Islet precursor cell (in vitro differentiated cells): ENCODE results near the gene KRT78.

ENCODE experiments used
- DNase-seq: peaks from one replicate; pipeline ENCODE4 v3.0.0-alpha.2; 2018

The KRT78 gene

DNA sequence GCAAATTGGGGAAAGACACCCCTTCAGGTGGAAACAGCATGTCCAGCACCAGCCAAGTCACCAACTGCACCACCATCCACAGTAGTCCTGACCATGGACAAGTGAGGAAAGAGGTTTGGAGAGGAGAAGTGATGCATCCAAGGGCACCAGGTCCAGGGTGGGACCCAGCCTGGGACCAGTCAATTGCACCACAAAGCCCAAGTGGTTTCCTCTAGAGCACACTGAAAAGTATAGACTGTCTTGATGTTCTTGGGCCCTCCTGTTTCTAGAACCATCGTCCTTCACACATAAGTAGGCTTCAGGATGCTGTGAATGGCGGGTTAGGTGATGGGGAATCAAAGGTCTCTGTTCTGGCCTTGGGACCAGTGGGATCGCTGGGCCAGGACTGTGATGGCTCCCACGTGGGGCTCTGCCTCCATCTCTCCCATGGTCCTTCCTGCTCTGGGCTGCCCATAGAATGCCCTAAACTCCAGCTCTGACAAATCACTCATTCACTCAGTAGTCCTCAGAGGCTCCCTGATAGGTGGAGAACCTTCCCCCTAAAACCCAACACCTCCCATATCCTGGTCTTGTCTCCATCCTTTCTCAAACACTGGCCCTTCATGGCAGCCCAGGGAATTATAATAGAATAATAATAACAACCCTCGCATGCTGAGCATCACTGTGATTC, 23.9 kb downstream of the KRT78 start:
- DNase-seq, result no peak

DNA sequence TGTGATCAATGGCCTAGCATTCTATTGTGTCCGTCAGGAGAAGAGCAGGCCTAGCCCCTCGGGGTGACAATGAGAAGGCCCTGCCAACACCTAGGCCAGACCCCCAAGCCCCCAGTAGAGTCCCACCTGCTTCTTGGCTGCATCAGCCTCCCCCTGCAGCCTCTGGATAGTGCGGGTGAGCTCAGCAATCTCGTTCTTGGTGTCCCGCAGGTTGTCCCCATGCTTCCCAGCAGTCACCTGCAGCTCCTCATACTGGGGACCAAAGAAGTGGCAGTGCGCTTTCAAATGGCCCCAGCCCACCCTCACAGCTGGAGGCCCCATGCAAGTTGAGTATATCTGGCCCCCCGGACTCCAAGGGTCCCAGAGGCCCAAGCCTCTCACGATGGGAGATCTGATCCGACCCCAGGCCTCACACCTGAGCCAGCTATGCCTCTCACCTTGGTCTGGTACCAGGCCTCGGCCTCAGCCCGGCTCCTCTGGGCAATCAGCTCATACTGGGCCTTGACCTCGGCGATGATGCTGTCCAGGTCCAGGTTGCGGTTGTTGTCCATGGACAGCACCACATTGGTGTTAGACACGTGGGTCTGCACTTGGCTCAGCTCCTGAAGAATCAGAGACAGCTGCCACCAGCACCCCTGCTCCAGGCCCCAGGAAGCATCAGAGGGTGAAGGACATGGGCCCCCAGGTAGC, 24.9 kb downstream of the KRT78 start:
- DNase-seq, result no peak

- DNase-seq, result no peak
Observed at GRCh38 chr12:52822771-52823510, 25.9 kb downstream of the KRT78 start.

DNA sequence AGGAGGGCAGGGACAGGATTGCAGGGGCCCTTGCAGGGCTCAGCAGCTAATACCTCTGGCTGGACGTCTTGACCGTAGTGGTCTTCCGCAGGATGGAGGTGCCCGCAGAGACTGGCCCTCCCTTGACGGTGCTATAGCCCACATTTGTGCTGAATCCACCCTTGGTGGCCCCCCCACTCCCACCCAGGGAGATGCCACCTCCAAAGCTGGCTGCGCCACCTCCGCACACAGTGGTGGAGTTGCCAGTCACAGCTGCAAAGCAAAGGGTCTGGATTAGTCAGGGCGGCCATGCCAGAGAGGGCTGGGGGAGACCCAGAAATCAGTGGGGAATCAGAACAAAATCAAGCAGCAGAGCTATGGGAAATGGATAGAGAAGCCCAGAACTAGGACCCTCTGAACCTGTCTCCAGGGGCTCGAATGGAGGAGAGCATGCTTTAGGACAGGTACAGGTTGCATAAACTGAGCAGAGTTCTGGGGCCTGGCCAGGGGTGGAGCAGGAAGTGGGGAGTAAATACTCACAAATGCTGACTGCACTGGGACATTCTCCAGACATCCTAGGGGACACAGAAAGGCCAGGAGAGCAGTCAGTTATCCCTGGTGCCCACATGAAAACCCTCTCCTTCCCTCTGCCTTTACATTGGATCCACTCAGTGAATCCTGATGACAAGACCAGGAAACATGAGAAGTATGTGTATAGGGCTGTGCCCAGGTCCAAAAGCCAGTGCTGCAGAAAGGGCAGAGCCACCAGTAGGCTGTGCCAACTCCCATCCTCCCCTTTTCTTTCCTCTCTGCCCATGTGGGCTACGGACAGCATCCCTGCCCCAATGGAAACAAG, 26.8 kb downstream of the KRT78 start:
- DNase-seq, result no peak

- no peak for DNase-seq
Observed at GRCh38 chr12:52821071-52821730, 27.6 kb downstream of the KRT78 start.

- DNase-seq, result no peak
Observed at GRCh38 chr12:52820521-52820920, 28.3 kb downstream of the KRT78 start.

DNA sequence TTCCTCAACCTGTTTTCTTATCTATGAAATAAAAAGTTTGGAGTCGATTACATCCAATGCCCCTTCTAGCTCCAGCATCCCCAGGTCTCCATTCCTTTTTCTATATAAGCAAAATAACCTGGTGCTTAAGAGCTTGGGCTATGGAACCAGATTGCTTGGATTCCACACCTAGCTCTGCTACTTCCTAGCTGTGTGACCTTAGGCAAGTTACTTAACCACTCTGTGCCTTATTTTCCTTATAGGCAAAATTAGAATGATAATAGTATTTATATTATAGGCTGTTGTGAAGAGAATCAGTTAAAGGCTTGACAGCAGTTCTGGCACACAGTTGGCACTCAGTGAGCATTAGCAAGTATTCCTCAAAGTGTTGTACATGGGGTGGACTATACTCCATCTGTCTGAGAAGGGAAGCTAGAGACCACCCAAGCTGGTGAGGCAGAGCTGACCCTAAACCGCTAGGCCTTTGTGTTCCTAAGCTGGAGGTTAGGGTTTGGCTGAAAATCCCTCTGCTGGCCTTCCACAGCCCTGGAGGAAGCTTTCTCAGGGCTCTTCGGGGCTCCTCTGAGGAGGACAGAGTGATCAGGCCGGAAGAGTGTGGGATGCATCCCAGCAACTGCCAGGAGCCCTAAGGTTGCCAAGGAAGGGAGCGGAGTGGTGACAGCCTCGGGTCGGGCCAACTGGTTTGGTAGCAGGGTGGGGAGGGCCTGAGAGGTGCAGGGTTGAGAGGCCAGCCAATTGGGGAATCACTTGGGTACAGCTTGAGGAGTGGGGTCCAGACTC, 28.9 kb downstream of the KRT78 start:
- DNase-seq, result no peak

DNA sequence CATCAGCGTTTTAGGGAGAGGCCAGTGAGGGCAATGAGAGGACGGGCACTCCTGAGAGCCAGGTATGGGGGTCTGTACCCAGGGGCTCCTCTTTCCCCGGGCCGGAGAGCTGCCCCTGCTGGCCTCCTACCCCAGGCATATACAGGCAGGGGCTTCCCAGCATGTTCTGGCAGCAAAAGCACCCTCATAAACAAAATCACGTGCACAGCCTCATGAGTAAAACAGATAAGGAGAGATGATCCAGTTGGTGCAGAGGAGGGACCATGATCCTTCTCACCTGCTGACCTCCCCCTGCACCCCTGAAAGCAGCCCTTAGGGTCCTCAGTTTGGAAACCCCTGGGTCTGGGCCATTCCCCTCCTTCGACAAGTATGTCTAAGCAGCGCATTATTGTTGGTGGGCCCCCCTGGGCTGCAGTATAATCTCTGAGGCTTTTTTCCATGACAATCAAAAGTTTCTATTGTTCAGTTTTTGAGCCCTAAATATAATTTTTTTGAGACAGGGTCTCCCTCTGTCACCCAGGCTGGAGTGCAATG, 29.8 kb downstream of the KRT78 start:
- DNase-seq, result no peak

DNA sequence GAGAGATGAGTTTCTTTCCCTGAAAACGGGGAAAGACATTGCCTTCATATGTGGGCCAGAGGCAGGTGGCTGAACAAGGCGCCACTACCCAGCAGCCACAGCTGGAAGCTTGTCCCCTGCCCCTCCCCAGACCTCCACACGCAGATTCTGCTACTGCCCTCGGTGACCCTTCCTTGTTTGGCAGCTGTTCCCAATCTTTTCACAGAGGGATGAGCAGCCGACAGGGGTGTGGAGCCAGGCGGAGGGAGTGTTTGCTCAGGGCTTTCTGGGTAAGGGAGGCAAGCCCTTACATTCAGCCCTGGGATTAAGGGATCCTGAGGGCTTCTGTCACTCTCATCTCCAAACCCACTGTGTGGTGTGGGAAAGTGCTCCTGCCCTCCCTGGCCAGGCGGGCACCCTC, 30.4 kb downstream of the KRT78 start:
- DNase-seq, result no peak

DNA sequence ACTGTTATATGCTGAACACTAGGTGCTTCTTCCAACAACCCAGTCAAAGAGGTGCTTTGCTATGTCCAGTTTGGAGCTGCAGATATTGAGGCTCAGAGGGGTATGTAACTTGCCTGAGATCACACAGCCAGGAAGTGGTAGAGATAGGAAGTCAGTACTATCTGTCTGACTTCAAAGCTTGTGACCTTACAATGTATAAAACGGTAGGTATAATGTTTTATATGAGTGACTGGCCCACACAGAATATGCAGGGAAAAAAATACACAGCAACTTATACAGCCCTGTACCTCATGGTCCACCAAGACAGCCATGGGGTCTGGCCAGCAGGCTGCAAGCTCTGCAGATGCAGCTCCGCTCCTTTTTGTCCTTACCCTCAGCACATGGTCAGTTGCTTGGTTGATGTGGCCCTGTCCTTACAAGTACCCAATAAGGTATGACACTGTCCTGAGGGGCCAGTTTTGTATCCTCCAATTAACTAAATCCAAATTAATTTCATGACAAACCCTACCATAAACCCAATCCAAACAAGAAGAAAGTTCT, 31.0 kb downstream of the KRT78 start:
- DNase-seq, result no peak

GRCh38 chr12:52817003-52817698, 31.6 kb downstream of the KRT78 start:
- DNase-seq, result no peak

DNA sequence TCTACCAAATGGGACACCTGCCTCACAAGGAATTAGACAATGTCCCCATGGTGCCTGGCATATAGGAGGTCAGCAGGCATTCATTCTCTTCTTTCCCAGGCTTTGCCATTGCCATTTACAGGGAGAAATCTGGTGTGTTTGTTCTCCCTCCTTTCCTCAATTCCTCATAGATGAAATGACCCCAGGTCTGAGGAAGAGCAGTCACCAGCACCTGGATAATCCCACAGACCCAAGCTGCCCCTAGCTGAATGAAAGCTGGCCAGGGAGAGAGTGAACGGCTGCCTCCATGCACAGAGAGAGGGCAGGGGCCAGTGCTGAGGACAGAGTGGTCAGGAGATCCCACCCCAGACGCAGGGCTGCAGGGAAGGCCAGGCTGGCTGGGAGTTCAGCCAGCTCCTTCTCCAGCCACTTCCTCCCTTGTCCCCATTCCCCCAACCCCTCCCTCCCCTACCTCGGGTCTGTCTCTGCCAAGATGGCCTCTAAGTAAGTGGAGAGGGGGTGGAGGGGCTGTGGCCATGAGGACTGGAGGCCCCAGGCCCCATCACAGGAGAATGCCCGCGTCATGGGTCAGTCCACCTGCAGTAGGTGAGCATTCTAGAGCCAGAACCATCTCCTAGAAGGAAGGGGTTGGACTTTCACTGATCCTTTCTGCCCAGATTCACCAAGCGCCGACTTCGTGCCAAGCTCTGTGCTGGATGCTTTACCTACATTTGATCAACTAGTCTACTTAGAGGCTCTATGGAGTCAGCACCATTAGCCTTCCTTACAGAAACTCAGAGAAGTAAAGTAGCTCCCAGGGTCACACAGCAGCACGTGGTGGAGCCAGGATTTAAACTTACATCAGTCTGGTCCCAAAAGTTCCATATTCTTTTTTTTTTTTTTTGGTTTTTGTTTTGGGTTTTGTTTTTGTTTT, 32.9 kb downstream of the KRT78 start:
- DNase-seq, result no peak

- no peak for DNase-seq
Observed at GRCh38 chr12:52815161-52815560, 33.6 kb downstream of the KRT78 start.

GRCh38 chr12:52814710-52815155, 34.1 kb downstream of the KRT78 start:
- DNase-seq, result no peak

GRCh38 chr12:52813885-52814709, 34.7 kb downstream of the KRT78 start, which contains the start of gene KRT4:
Gene KRT4, minus strand, starts transcription at chr12:52814116. Its CDS starts 58 bp downstream, at chr12:52814058.
- DNase-seq, result no peak

- no peak for DNase-seq
Observed at GRCh38 chr12:52813203-52813819, 35.5 kb downstream of the KRT78 start.

DNA sequence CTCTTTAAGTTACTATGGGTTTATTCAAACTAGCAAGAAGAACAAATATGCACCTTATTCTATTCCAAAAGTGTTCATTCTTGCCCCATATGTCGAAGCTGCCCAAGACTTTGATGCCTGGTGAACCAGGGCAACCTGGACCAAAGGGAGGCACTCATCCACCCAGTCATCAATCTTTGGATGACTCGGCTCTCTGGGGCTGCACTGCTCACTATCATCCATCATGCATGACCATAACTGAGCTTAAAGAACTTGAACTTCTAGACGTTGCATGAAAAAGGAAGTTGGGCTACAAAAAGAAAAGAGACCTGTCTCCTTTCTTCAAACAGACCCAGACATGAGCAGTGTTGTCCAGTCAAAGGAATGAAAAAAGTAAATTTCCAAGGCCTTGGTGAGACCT, 36.0 kb downstream of the KRT78 start:
- no peak for DNase-seq

DNA sequence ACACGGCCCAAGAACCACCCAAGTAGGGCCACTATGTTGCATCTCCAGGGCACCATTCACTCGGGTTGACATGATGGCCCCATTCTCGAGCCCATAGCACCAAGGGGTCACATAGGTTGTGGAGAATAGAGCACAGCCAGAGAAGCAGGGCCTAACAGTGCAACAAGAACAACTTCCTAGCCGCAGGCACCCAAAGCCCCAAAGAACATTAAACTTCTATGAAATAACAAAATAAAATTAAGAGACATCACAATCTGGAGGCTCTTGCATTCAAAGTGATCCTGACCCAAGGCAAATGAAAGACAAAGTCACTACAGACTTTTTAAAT, 36.8 kb downstream of the KRT78 start:
- no peak for DNase-seq
